DMS 273 (cell line): Measurements from ENCODE around the gene FAM20C.
"Not testable (repeated sequence)": the region's sequence is repeated elsewhere in the genome, so short reads cannot be mapped to it uniquely, and the experiment has no call there.

ENCODE experiments used
- DNase-seq: peaks from one replicate; lab custom pipeline; 2025; ENCODE audit not compliant: unreplicated experiment; lab: John Stamatoyannopoulos, UW

FAM20C gene

GRCh38 chr7:289209-289755, 96.9 kb downstream of the FAM20C start:
- no peak for DNase-seq

- no peak for DNase-seq
Observed at GRCh38 chr7:289756-290553, 97.6 kb downstream of the FAM20C start, which contains the start of gene FOXL3. Gene FOXL3 (plus strand): TSS chr7:290170. CDS start chr7:290170, 0 bp downstream.

- no peak for DNase-seq
Observed at GRCh38 chr7:290554-291372, 98.4 kb downstream of the FAM20C start.

- no peak for DNase-seq
Observed at GRCh38 chr7:291373-292092, 99.2 kb downstream of the FAM20C start.

- no peak for DNase-seq
Observed at GRCh38 chr7:292226-292625, 99.9 kb downstream of the FAM20C start.

- DNase-seq, result no peak
Observed at GRCh38 chr7:292826-293225, 100.5 kb downstream of the FAM20C start.

GRCh38 chr7:293681-294439, 101.5 kb downstream of the FAM20C start:
- DNase-seq, result no peak

- DNase-seq, result no peak
Observed at GRCh38 chr7:294440-295154, 102.2 kb downstream of the FAM20C start.

- DNase-seq, result no peak
Observed at GRCh38 chr7:295155-296154, 103.1 kb downstream of the FAM20C start.

GRCh38 chr7:296373-296945, 104.1 kb downstream of the FAM20C start:
- DNase-seq, result no peak

- not testable (repeated sequence) for DNase-seq
Observed at GRCh38 chr7:297141-297540, 104.8 kb downstream of the FAM20C start.

- DNase-seq, result no peak
Observed at GRCh38 chr7:297611-298374, 105.4 kb downstream of the FAM20C start.

GRCh38 chr7:298375-298702, 106.0 kb downstream of the FAM20C start:
- DNase-seq, result no peak

GRCh38 chr7:298743-299142, 106.4 kb downstream of the FAM20C start:
- no peak for DNase-seq

GRCh38 chr7:299169-299568, 106.8 kb downstream of the FAM20C start:
- no peak for DNase-seq

GRCh38 chr7:299628-300027, 107.3 kb downstream of the FAM20C start:
- DNase-seq, result no peak

- no peak for DNase-seq
Observed at GRCh38 chr7:300048-300447, 107.7 kb downstream of the FAM20C start.
